Mesenteric fat pad (tissue), 1 donor: ENCODE measurements around the gene PCSK9. TPM values are rescaled to one million over a fixed set of nuclear protein-coding genes. Genes with fewer than 3 reads are reported as not detected.

Experiments used
- DNase-seq: peaks from one replicate; pipeline ENCODE4 v3.0.0-alpha.2; 2020; ENCODE audit warnings: low spot score
- long read RNA-seq: library from polyadenylated mRNA; unstranded; transcript quantifications from one replicate; pipeline ENCODE4 v2.0.0, GENCODE V29; 2020
- total RNA-seq: library from RNA; stranded (reverse); fragmentation: NEBNext Ultra II Directional; extraction: Animal tissue kit (Norgen Biotek cat#: 25700); gene quantifications from one replicate; pipeline ENCODE4 v1.2.1, GENCODE V29; 2021
- donor health status: DM: yes; HTN: yes; CAD: no.

The PCSK9 gene
- 0.26 TPM for total RNA-seq
- long read RNA-seq, result 0 reads

DNA sequence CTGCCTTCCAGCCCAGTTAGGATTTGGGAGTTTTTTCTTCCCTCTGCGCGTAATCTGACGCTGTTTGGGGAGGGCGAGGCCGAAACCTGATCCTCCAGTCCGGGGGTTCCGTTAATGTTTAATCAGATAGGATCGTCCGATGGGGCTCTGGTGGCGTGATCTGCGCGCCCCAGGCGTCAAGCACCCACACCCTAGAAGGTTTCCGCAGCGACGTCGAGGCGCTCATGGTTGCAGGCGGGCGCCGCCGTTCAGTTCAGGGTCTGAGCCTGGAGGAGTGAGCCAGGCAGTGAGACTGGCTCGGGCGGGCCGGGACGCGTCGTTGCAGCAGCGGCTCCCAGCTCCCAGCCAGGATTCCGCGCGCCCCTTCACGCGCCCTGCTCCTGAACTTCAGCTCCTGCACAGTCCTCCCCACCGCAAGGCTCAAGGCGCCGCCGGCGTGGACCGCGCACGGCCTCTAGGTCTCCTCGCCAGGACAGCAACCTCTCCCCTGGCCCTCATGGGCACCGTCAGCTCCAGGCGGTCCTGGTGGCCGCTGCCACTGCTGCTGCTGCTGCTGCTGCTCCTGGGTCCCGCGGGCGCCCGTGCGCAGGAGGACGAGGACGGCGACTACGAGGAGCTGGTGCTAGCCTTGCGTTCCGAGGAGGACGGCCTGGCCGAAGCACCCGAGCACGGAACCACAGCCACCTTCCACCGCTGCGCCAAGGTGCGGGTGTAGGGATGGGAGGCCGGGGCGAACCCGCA is at the start of gene PCSK9:
Gene PCSK9 (plus strand): TSS at position 207 of the 741 bp plus-strand sequence. CDS start 290 bp downstream, at position 497.
- DNase-seq, result no peak

DNA sequence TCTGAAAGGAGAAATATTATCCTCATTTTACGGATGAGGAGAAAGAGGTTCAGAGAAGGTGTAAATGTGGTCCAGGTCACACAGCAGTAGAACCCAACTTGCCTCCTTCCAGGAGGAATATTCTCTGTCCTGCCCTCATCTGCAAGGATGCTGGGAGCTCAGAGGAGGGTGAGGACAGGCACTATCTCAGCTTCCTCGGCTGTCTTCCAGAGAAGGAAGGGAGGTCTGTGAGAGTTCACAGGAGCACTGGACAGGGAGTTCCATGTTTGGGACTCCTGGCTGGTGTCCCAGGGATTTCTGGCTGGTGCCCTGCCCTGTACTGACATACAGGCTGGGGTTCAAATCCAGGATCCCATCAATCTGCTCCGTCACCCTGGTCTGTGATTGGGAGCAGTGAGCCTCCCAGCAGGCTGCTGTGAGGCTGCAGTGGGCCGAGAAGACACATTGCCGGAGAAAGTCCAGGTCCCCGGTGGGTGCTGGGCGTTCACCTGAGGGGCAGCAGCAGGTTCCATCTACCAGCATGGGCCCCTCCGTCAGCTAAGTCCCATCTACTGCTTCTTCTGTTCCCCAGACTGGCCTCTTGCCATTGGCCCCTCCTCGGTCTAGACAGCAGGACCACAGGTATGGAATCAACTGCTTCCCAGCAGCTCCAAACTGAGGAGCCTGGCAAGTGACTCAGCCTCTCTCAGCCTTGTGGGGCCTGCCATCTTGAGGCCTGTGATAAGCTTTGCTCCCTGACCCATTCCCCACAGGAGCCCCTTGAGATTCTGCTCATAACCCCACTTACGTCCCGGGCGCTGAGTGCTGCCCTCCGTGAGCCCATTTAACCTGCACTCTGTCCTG is 49.2 kb upstream of the PCSK9 start:
- no peak for DNase-seq

DNA sequence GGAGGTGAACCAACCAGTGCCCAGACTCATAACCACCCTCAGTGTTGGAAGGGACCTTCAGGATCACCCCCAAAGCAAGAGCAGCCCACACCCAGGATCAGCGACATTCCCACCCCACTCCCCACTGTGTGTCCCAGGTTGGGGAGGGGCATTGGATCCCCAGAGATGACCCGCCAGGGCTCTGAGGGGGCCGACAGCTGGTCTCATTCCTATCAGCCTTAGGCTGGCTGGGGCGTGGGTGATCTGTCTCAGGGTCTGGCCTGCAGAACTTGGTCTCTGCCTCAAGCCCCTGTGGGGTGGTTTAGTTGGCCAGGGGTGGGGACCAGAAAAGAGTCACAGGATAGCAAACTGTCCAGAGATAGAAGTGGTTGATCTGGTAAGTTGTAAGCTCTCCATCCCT is 48.4 kb upstream of the PCSK9 start:
- DNase-seq, result no peak

DNA sequence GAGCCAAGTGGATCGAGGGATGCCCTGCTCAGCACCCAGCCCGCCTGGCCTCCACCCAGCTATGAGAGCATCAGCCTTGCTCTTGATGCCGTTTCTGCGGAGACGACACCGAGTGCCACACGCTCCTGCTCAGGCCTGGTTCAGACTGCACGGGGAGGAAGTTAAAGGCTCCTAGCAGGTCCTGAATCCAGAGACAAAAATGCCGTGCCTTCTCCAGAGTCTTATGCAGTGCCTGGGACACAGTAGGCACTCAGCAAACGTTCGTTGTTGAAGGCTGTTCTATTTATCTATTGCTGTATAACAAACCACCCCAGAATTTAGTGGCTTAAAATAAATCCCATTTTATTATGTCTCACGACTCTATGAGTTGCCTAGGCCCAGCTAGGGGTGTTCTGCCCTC is 47.4 kb upstream of the PCSK9 start:
- DNase-seq, result no peak

DNA sequence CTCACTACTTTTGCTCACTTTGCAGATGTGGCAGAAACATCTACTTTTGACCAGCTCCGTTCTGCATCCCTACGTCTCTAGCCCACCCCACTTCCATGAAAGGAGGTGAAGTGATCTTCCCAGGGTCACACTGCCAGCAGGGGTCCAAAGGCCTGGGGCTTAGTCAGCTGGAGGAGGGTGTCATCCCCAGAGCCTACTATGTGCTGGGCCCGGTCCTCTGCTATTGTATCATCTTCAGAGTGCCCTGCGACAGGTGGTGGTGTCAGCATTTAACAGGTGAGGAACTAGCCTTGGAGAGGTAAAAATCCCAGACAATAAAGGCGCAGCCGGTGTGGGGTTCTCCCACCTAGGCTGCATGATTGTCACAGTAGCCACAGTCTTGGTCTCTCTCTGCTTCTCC is 46.2 kb upstream of the PCSK9 start:
- no peak for DNase-seq

DNA sequence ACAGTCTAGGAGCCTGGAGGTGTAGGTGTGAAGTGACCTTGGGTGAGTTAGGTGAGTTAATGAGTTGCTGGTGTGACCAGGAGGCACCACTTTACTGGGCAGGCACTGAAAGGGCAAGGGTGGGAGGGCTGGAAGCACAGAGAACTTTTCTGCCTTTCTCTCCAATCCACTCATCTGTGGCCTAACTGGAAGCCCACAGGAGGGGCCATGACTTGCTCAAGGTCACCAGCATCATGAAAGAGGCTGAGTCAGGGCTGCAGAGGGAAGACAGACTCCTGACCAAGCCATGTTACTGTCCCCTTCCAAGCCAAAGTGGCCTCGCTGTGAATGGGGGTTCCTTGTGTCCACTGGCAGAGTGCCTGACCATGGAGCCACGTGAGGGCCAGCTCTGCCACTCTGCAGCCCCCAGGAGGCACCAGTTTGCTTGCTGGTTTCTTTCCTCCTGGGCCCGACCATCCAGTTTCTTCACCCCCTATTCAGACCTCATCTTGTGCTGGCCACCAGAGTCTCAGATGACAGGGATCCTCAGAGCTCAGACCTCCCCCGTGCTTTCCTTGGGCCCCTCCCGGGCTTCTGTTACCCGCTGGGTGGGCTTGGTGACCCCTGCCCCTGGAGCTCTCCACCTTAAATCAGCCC is 44.9 kb upstream of the PCSK9 start:
- no peak for DNase-seq

DNA sequence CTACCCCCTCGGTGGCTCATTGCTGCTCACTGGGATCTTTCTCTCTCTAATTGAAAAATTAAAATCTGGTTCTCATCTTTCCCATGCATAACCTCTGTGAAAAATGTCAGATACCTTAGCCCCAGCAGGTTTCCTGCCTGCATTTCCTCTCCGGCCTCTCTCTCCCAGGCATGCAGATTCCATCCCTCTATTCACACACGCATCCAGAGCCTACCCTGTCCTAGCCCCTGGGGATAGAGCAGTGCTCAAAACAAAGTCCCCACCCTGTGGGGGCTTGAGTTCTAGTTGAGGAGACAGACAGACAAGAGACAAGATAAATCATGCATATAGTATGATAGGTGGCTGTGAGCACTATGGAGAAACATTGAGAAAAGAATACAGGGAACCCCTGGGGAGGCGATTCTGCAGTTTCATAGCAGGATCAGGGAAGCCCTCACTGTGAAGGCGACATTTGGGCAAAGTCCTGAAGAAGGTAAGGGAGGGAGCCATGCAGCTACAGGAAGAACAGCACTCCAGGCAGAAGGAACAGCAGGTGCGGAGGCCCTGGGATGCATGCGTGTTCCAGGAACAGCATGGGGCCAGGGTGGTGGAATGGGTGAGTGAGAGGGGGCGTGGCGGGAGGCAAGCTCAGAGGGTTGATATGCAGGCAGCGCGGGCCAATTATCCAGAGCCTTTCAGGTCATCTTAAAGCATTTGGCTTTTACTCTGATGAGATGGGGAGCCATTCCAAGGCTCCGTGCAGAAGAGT is 44.2 kb upstream of the PCSK9 start:
- no peak for DNase-seq

DNA sequence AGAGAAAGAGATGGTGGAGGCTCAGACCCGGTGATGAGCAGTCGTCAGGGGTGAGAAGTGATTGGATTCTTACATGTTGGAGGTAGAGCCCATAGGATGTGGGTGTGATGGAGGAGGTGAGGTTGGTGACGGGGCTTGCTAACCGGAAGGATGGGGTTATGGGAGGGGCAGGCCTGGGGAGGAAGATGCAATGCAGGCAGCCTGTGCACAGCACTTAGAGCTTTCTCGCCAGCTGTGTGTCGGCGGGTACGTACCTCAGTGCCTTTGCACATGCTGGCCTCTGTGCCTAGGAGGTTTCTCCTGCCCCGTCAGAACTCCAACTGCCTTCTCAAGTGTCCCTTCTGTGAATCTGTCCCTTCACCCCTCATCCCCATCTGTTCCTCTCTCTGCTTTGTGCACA is 43.5 kb upstream of the PCSK9 start:
- DNase-seq, result no peak

DNA sequence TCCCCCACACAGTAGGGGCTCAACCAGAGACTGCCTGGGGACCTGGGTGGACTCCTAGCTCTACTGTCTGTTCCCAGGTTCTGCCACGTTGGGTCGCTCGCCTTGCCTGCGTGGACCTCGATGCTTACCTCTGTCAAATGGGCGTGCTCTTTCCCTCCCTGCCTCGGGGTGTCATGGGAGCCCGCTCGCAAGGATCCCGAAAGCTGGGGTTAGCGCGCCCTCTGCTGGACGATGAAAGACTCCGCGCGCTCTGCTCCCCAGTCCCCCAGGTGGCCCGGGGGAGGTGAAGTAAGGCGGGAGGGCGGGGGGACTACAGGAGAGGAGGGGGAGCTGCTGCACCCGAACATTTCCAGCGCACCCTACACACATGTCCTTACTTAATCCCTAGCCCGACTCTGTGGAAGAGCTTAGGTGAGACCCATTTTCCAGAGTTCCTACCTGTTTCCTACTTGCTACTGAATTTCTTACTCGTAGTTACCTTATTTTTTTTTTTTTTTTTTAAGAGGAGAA is 42.9 kb upstream of the PCSK9 start:
- no peak for DNase-seq

DNA sequence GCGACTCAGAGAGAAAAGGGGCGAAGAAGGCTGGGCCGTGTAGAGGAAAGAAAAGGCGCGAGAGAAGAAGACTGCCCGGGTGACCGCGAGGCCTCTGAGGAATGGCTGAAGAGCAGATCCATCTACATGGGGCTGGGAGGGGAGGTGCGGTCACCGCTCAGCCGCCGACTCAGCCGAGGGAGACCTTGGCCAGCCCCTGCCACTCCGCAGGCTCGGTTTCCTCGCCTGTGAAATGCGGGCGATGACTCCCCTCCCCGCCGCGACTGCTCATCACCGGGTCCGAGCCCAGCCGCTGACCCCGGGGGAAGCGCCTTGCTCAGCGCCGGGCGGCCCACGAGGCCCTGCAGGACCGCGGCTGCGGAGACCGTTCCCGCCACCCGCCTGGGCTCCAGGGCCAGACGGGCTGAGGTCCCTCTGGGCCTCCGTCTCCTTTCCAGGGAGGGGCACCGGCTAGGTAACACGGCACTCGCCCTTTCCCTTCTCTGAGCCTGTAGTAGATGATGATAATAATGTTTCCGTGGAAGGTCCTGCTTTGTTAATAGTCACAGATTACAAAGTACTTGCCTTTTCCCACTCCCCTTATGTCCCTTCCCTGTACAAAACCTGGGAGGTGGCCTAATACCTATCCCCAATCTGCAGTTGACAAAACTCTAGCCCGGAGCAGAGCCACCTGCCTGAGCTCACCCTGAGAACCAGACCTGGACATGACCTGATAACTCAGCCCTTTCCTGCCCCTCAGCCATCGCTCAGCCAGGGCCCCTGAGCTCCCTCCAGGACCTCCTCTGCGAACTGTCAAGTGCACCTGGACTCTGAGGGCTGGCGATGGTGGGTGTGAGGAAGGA is 42.3 kb upstream of the PCSK9 start:
- no peak for DNase-seq

DNA sequence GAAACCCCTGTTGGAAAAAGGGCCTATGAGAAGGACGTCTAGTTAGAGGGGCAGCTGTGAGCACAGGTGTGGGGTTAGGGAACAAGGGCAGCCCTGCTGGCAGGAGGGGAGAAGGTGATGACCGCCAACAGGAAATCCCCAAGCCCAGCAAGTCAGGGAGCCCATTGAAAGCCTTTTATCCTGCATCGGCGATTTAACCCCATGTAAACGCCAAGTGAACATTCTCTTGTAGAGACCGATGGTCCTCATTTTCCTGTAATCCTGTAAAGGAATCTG is 41.7 kb upstream of the PCSK9 start:
- DNase-seq, result no peak

DNA sequence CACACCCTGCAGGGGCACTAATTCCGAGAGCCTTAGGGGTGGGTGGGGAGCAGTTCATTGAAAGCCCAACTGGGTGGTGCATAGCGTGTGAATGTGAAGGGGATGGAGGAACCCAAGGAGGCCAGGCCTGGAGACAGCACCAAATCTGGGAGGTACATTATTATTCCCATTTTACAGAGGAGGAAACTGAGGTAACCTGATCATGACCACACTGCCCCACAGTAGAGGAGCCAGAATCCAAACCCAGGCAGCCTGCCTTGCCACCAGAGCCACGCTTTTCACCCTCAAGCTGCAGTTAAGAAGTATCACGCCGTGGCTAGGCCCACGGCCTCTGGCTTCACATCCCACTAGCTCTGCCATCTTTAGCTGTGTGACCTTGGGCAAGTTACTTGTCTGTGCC is 41.2 kb upstream of the PCSK9 start:
- no peak for DNase-seq

DNA sequence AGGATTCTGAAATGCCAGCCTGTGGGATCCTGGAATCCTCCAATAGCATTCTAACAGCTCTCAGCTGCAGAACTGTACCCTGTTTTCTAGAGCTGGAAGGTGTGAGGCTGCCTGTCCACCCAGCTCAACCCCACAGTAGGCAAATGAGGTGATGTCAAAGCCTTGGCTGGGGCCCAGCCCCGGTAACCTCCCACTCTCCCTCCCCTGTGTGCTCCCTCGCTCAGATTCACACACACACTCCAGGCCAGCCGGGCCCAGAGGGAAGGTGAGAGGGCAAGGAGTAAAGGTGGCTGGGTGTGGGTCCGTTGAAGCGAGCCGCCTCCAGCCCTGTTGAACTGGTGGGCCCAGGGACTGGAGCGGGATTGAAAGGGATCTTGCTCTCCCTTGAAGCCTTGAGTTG is 40.7 kb upstream of the PCSK9 start, which contains the start of gene BSND:
Gene BSND (plus strand): TSS at position 257 of the 400 bp plus-strand sequence. CDS start 254 bp downstream, outside the sequence.
- DNase-seq, result no peak

DNA sequence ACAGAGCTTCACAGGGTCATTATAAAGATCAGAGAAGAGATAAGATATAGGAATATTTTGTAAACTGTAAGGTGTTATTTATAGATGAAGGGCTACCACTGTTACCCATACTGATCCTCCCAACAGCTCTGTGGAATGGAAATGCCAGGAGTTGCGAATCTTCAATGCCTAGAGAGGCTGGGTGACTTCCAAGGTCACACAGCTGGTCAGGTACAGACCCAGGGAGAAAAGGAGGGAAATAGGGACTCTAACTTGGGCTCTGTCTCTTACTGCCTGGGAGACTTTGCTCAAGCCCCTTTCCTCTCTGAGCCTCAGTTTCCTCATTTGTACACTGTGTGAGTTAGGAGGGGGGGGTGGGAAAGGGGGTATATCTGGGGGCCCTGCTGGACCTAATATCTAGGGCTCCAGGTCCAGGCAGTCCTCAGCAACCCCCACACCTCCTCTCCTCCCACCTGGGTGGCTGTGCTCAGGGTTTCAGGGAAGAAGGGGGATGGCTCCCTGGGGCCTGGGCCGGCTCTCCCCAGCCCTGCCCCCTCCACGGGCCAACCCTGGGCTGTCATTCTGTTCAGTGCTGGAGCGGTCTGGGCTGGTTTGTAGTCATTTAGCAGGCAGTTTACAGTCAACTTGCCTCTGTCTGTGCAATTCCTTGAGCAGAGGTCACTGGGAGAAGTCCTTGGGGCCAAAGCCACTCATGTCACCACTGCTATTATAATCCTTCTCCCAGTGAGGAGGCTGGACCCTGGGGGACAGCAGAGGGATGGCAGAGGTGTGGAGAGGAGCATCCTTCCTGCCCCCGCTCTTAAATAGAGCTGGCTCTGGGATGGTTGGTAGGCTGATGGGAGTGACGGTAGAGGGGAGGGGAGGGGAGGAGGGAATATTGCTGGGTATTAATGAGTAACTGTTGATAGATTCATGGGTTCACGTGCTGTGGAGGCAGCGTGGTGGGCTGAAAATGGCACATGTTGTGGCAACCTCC is 39.0 kb upstream of the PCSK9 start:
- no peak for DNase-seq

DNA sequence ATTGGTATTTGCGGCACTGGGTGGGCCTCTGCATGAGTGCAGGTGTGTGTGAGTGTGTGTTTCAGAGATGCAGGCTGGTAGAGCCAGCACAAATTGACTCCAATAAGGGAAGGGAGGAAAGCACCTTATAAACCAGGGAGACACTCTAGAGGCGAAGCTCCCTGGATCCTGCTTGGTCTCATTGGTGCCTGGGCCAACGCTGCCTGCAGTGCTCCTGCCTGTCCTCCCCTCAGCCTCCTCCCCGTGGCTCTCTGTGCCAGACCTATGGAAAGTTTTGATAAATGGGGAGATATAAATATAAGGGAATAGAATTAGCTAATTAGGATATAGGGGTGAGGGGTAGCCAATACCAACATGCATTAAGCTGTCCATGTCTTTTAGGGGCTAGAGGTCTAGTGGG is 38.0 kb upstream of the PCSK9 start:
- no peak for DNase-seq

DNA sequence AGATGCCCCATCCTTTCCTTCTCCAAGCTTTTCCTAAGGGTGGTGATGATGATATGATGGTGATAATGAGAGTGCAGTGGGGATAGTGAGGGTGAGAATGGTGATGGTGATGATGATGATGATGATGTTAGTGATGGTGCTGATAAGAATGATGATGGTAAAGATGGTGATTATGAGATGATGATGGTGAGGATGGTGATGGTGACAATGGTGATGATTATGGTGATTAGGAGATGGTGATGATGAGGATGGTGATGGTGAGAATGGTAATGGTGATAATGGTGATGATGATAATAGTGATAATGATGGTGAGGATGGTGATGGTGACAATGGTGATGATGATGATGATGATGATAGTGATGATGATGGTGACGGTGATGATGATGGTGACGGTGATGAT is 36.7 kb upstream of the PCSK9 start:
- DNase-seq, result no peak

DNA sequence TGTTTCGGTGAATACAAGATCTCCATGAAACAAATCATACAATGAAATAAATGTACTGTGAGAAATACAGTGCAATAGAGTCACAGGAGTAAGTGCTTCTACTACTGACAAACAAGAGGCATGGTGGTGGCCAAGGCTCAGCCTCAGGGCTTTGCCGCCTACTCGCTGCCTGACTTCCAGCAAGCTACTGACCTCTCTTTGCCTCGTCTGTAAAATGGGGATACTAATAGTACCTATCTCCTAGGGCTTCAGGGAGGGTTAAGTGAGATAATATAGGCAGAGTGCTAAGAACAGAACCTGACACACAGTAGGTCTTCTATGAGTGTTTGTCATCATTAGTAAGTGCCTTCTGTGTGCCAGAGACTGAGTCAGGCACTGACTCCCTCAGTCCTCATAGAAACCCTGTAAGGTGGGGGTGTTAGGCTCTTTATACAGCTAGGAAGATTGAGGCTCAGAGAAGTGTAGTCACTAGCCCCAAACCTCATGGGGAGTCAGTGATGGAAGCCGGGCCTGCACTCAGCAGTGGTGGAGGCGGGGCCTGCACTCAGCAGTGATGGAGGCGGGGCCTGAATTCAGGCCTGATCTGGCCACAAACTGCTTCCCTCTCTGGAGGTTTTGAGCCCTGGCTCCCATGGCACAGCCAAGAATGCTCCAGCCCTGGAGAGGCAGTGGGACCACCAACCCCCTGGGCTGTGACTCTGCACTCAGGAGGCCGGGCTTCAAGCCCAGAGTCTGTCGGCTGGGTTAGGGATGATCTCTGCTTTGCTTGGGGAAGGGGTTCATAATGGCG is 33.8 kb upstream of the PCSK9 start:
- DNase-seq, result no peak

DNA sequence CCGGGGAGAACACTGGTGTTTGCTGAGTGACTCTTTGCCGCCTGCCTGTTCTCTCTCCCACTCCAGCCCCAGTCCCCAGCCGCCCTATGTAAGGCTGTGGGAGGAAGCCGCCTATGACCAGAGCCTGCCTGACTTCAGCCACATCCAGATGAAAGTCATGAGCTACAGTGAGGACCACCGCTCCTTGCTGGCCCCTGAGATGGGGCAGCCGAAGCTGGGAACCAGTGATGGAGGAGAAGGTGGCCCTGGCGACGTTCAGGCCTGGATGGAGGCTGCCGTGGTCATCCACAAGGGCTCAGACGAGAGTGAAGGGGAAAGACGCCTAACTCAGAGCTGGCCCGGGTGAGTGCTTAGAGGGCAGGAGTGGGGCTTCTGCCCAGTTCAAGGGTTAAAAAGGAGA is 32.4 kb upstream of the PCSK9 start:
- DNase-seq, result no peak
